SK-N-SH treated with all-trans-retinoic acid at 6 μM for 48 hours (cell line): ENCODE measurements around the gene SNUPN.
"Not testable (repeated sequence)": the region's sequence is repeated elsewhere in the genome, so short reads cannot be mapped to it uniquely, and the experiment has no call there.

Experiments used
- ATAC-seq: fragments of 200-7000 bp; cut with Tn5 transposase; 3 replicates; pipeline ENCODE4 v1.9.1; 2020; ENCODE audit warnings: mild to moderate bottlenecking, moderate library complexity
- ARNTL ChIP-seq: fragments of 450-650 bp; formaldehyde crosslinking; IDR thresholded peaks from 2 replicates; pipeline ENCODE4 v1.5.0; 2020; ENCODE audit warnings: low read depth, mild to moderate bottlenecking, moderate library complexity, borderline replicate concordance
- BACH2 ChIP-seq: fragments of 250-450 bp; sonication (Bioruptor Pico); IDR thresholded peaks from 2 replicates; pipeline ENCODE4 v1.9.0; 2021; ENCODE audit warnings: mild to moderate bottlenecking, borderline replicate concordance
- CSDC2 ChIP-seq: fragments of 250-450 bp; sonication (Bioruptor Pico); IDR thresholded peaks from 2 replicates; pipeline ENCODE4 v1.5.0; 2020; ENCODE audit warnings: mild to moderate bottlenecking, moderate library complexity
- GLIS3 ChIP-seq: fragments of 250-450 bp; sonication (Bioruptor Pico); IDR thresholded peaks from 2 replicates; pipeline ENCODE4 v1.5.0; 2020; ENCODE audit warnings: mild to moderate bottlenecking, moderate library complexity
- ISL1 ChIP-seq: fragments of 250-450 bp; sonication (Bioruptor Pico); IDR thresholded peaks from 2 replicates; pipeline ENCODE4 v2.1.2; 2022; ENCODE audit warnings: mild to moderate bottlenecking, moderate library complexity
- OSR1 ChIP-seq: fragments of 250-450 bp; sonication (Bioruptor Pico); IDR thresholded peaks from 2 replicates; pipeline ENCODE4 v1.8.0; 2022; ENCODE audit warnings: moderate library complexity, mild to moderate bottlenecking, inconsistent platforms
- RARB ChIP-seq: fragments of 250-450 bp; sonication (Bioruptor Pico); IDR thresholded peaks from 2 replicates; pipeline ENCODE4 v1.8.0; 2021; ENCODE audit warnings: mild to moderate bottlenecking, moderate library complexity
- SNAI2 ChIP-seq: fragments of 250-450 bp; sonication (Bioruptor Pico); IDR thresholded peaks from 2 replicates; pipeline ENCODE4 v1.5.0; 2020; ENCODE audit warnings: mild to moderate bottlenecking, moderate library complexity
- TOX ChIP-seq: fragments of 250-450 bp; sonication (Bioruptor Pico); IDR thresholded peaks from 2 replicates; pipeline ENCODE4 v1.8.0; 2021; ENCODE audit warnings: mild to moderate bottlenecking, moderate library complexity, borderline replicate concordance
- ZC3H10 ChIP-seq: fragments of 250-450 bp; sonication (Bioruptor Pico); IDR thresholded peaks from 2 replicates; pipeline ENCODE4 v1.5.1; 2021; ENCODE audit warnings: mild to moderate bottlenecking, moderate library complexity
- ZFP3 ChIP-seq: fragments of 250-450 bp; sonication (Bioruptor Pico); IDR thresholded peaks from 2 replicates; pipeline ENCODE4 v1.5.0; 2020; ENCODE audit warnings: mild to moderate bottlenecking, moderate library complexity
- ZFP30 ChIP-seq: fragments of 450-650 bp; formaldehyde crosslinking; IDR thresholded peaks from 2 replicates; pipeline ENCODE4 v1.5.0; 2022; ENCODE audit warnings: mild to moderate bottlenecking, moderate library complexity
- ZNF565 ChIP-seq: fragments of 450-650 bp; formaldehyde crosslinking; conservative IDR thresholded peaks from 2 replicates; pipeline ENCODE4 v1.5.0; 2020; ENCODE audit warnings: low read depth, mild to moderate bottlenecking, moderate library complexity
- ZNF70 ChIP-seq: fragments of 450-650 bp; formaldehyde crosslinking; IDR thresholded peaks from 2 replicates; pipeline ENCODE4 v1.5.0; 2020; ENCODE audit warnings: mild to moderate bottlenecking, moderate library complexity
- TF ChIP-seq, protein P1 (sequence below): fragments of 250-450 bp; sonication (Bioruptor Pico); IDR thresholded peaks from 2 replicates; pipeline ENCODE4 v1.5.0; 2020; ENCODE audit warnings: mild to moderate bottlenecking, moderate library complexity
- TF ChIP-seq, protein P2 (sequence below): fragments of 250-450 bp; sonication (Bioruptor Pico); IDR thresholded peaks from 2 replicates; pipeline ENCODE4 v1.8.0; 2020; ENCODE audit warnings: mild to moderate bottlenecking, moderate library complexity, borderline replicate concordance
- TF ChIP-seq, protein P3 (sequence below): fragments of 250-450 bp; sonication (Bioruptor Pico); IDR thresholded peaks from 2 replicates; pipeline ENCODE4 v1.8.0; 2021; ENCODE audit warnings: low read depth, mild to moderate bottlenecking, moderate library complexity, borderline replicate concordance
- TF ChIP-seq, protein P4 (sequence below): fragments of 250-450 bp; sonication (Bioruptor Pico); IDR thresholded peaks from 2 replicates; pipeline ENCODE4 v1.5.1; 2021; ENCODE audit warnings: mild to moderate bottlenecking, moderate library complexity

SNUPN gene

DNA sequence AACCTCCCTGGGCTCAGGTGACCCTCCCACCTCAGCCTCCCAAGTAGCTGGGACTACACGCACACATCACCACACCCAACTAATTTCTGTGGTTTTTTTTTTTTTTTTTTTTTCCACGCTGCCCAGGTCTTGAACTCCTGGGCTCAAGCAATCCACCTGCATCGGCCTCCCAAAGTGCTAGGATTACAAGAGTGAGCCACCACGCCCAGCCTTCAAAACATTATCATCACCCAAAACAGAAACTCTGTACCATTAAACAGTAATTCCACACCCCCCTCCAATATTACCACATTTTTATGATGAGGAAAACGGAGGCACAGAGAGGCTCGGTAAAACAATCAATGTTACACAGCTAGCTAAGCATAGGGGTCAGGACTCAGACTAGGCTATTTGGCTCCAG, 10.5 kb upstream of the SNUPN start:
- ATAC-seq = no peak
- TF ChIP-seq, protein P1, sequence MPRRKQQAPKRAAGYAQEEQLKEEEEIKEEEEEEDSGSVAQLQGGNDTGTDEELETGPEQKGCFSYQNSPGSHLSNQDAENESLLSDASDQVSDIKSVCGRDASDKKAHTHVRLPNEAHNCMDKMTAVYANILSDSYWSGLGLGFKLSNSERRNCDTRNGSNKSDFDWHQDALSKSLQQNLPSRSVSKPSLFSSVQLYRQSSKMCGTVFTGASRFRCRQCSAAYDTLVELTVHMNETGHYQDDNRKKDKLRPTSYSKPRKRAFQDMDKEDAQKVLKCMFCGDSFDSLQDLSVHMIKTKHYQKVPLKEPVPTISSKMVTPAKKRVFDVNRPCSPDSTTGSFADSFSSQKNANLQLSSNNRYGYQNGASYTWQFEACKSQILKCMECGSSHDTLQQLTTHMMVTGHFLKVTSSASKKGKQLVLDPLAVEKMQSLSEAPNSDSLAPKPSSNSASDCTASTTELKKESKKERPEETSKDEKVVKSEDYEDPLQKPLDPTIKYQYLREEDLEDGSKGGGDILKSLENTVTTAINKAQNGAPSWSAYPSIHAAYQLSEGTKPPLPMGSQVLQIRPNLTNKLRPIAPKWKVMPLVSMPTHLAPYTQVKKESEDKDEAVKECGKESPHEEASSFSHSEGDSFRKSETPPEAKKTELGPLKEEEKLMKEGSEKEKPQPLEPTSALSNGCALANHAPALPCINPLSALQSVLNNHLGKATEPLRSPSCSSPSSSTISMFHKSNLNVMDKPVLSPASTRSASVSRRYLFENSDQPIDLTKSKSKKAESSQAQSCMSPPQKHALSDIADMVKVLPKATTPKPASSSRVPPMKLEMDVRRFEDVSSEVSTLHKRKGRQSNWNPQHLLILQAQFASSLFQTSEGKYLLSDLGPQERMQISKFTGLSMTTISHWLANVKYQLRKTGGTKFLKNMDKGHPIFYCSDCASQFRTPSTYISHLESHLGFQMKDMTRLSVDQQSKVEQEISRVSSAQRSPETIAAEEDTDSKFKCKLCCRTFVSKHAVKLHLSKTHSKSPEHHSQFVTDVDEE (CRISPR knock-in tag) = no peak
- TF ChIP-seq, protein P2, sequence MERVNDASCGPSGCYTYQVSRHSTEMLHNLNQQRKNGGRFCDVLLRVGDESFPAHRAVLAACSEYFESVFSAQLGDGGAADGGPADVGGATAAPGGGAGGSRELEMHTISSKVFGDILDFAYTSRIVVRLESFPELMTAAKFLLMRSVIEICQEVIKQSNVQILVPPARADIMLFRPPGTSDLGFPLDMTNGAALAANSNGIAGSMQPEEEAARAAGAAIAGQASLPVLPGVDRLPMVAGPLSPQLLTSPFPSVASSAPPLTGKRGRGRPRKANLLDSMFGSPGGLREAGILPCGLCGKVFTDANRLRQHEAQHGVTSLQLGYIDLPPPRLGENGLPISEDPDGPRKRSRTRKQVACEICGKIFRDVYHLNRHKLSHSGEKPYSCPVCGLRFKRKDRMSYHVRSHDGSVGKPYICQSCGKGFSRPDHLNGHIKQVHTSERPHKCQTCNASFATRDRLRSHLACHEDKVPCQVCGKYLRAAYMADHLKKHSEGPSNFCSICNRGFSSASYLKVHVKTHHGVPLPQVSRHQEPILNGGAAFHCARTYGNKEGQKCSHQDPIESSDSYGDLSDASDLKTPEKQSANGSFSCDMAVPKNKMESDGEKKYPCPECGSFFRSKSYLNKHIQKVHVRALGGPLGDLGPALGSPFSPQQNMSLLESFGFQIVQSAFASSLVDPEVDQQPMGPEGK (CRISPR knock-in tag) = no peak
- TF ChIP-seq TOX (CRISPR knock-in tag) = no peak
- TF ChIP-seq, protein P3, sequence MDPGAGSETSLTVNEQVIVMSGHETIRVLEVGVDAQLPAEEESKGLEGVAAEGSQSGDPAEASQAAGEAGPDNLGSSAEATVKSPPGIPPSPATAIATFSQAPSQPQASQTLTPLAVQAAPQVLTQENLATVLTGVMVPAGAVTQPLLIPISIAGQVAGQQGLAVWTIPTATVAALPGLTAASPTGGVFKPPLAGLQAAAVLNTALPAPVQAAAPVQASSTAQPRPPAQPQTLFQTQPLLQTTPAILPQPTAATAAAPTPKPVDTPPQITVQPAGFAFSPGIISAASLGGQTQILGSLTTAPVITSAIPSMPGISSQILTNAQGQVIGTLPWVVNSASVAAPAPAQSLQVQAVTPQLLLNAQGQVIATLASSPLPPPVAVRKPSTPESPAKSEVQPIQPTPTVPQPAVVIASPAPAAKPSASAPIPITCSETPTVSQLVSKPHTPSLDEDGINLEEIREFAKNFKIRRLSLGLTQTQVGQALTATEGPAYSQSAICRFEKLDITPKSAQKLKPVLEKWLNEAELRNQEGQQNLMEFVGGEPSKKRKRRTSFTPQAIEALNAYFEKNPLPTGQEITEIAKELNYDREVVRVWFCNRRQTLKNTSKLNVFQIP (CRISPR knock-in tag) = no peak
- TF ChIP-seq BACH2 (CRISPR knock-in tag) = no peak
- no peak for TF ChIP-seq OSR1 (CRISPR knock-in tag)
- no peak for TF ChIP-seq ZNF565 (CRISPR knock-in tag)
- TF ChIP-seq GLIS3 = no peak
- TF ChIP-seq SNAI2 (CRISPR knock-in tag) = no peak
- TF ChIP-seq, protein P4, sequence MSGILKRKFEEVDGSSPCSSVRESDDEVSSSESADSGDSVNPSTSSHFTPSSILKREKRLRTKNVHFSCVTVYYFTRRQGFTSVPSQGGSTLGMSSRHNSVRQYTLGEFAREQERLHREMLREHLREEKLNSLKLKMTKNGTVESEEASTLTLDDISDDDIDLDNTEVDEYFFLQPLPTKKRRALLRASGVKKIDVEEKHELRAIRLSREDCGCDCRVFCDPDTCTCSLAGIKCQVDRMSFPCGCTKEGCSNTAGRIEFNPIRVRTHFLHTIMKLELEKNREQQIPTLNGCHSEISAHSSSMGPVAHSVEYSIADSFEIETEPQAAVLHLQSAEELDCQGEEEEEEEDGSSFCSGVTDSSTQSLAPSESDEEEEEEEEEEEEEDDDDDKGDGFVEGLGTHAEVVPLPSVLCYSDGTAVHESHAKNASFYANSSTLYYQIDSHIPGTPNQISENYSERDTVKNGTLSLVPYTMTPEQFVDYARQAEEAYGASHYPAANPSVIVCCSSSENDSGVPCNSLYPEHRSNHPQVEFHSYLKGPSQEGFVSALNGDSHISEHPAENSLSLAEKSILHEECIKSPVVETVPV = no peak
- TF ChIP-seq ZC3H10 (CRISPR knock-in tag) = no peak

DNA sequence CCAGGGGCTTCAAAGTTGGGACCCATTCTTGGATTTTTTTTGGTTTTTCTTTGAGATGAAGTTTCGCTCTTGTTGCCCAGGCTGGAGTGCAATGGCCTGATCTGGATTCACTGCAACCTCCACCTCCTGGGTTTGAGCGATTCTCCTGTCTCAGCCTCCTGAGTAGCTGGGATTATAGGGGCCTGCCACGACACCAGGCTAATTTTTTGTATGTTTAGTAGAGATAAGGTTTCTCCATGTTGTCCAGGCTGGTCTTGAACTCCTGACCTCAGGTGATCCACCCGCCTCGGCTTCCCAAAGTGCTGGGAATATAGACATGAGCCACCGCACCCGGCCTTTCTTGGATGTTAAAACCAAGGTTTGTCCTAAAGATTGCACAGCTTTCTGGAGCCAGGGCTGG, 8.4 kb upstream of the SNUPN start:
- ATAC-seq = not testable (repeated sequence)

DNA sequence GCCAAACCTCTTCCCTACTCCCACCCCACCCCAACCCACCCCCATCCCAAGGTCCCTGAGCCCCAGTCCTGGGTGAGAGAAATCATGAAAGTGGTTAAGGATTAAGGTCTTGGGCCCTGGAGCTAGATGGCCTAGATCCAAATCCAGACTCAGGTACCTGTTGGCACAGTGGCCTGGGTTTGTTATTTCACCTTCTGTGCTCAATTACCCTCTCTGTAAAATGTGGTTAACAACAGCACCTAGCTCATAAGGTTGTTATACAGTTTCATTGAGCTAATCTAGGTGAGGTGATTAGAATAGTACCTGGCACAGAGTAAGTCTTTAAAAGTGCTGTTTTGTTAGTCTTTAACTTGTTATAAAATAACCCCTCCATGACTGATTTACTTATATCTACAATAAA, 6.4 kb upstream of the SNUPN start:
- ATAC-seq = no peak
- TF ChIP-seq ZFP30 (CRISPR knock-in tag) = no peak
- TF ChIP-seq ZC3H10 (CRISPR knock-in tag) = no peak
- TF ChIP-seq SNAI2 (CRISPR knock-in tag) = no peak

DNA sequence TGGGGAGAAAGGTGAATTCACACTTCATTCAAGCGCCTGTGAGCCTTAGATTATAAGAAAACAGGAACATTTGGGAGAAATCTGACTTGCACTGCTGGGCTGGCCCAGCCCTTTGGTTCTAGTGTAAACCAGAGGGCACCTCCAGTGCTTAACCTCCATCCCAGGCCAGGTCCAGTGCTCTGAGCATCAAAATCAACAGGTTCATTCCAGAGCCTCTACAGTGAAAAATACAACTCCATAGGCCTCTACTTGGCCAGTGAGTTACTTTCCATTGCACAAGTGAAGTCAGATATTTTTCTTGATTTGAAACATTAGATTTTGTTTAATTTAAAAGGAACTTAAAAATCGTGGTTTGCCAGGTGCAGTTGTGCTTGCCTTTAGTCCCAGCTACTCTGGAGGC, 3.0 kb downstream of the SNUPN start:
- no peak for TF ChIP-seq ZNF70 (CRISPR knock-in tag)
- TF ChIP-seq ZNF565 (CRISPR knock-in tag) = no peak
- TF ChIP-seq, protein P1 (CRISPR knock-in tag) = no peak
- TF ChIP-seq ISL1 = no peak
- no peak for TF ChIP-seq ZC3H10 (CRISPR knock-in tag)
- no peak for TF ChIP-seq RARB (CRISPR knock-in tag)
- no peak for TF ChIP-seq CSDC2
- no peak for TF ChIP-seq OSR1 (CRISPR knock-in tag)
- TF ChIP-seq, protein P4 = no peak
- TF ChIP-seq ARNTL (CRISPR knock-in tag) = no peak
- TF ChIP-seq, protein P3 (CRISPR knock-in tag) = no peak
- no peak for TF ChIP-seq ZFP3 (CRISPR knock-in tag)
- TF ChIP-seq TOX (CRISPR knock-in tag) = no peak
- TF ChIP-seq, protein P2 (CRISPR knock-in tag) = no peak
- no peak for TF ChIP-seq SNAI2 (CRISPR knock-in tag)
- ATAC-seq = no peak
